Tibial nerve (tissue), 4 donors: ENCODE results near the gene LGI2. TPM values are rescaled to one million over a fixed set of nuclear protein-coding genes. Genes with fewer than 3 reads are reported as not detected.

Experiments used
- DNase-seq, 2 donors: peaks; one replicate each; pipeline ENCODE4 v3.0.0-alpha.2; 2019; ENCODE audit warnings: low spot score in 2 of 2
- H3K27ac ChIP-seq, 4 donors: fragments of 200-600 bp; sonication (generic) in 3 of 4; one replicate each; pipeline ENCODE4 v1.5.1; 2017 to 2019; ENCODE audit warnings: mild to moderate bottlenecking in 1 of 4
- H3K27me3 ChIP-seq, 2 donors: fragments of 200-600 bp; sonication (generic) in 1 of 2; one replicate each; pipeline versions ENCODE4 v1.5.1 to v1.6.0; 2017 to 2019
- H3K36me3 ChIP-seq, 3 donors: fragments of 200-600 bp; sonication (generic); one replicate each; pipeline ENCODE4 v1.5.1; 2018 to 2019
- H3K4me1 ChIP-seq, 4 donors: fragments of 200-600 bp; sonication (generic) in 3 of 4; one replicate each; pipeline ENCODE4 v1.5.1; 2017 to 2019
- H3K4me3 ChIP-seq, 4 donors: fragments of 200-600 bp; sonication (generic) in 3 of 4; one replicate each; pipeline ENCODE4 v1.5.1; 2017 to 2019; ENCODE audit warnings: mild to moderate bottlenecking in 1 of 4, moderate library complexity in 1 of 4
- H3K9me3 ChIP-seq, 4 donors: fragments of 200-600 bp; sonication (generic) in 3 of 4; one replicate each; pipeline ENCODE4 v1.5.1; 2017 to 2019
- CTCF ChIP-seq, 5 experiments: fragments of 200-600 bp in 3 of 5; fragments of 450-650 bp in 2 of 5; sonication (generic) in 3 of 5; IDR thresholded peaks; one replicate each; pipeline ENCODE4 v1.5.1; 2016 to 2019; ENCODE audit warnings: antibody characterized with exemption in 5 of 5, mild to moderate bottlenecking in 3 of 5, moderate library complexity in 2 of 5
- EP300 ChIP-seq, 2 donors: sonication (generic); formaldehyde crosslinking; IDR thresholded peaks; one replicate each; pipeline ENCODE4 v1.6.1; 2017; ENCODE audit warnings: antibody characterized with exemption in 2 of 2, mild to moderate bottlenecking in 1 of 2
- POLR2A ChIP-seq, 2 donors: fragments of 450-650 bp; IDR thresholded peaks; one replicate each; pipeline ENCODE4 v1.6.1; 2017; ENCODE audit warnings: antibody characterized with exemption in 2 of 2, mild to moderate bottlenecking in 2 of 2, moderate library complexity in 2 of 2
- WGBS, 2 donors: methylation state at CpG; one replicate each; pipeline ENCODE4 v1.1.5; 2018; 5-methylcytosine and 5-hydroxymethylcytosine counted together
- total RNA-seq, 4 donors: library from RNA; depleted of rRNA; stranded (reverse); fragments of >200 nt; gene quantifications; one replicate each; pipeline ENCODE4 v1.1.0, GENCODE V29; 2016

The LGI2 gene
- total RNA-seq, 4 donors from 2014 or later, result 4.8 to 25.7 (median 23.2) TPM

- Histone ChIP-seq H3K27ac (peak overlapping the region in 2 of 4 donors; percentile 55 to 63), H3K4me1 (peaks cover 0 to 34% (median 9%) of the 10 kb centered on the region in 4 donors), H3K36me3 (no peaks in the 10 kb centered on the region), H3K4me3 (no peak overlapping the region), H3K9me3 (no peaks in the 10 kb centered on the region), H3K27me3 (no peaks in the 10 kb centered on the region)
- DNase-seq, result no peak
- TF ChIP-seq CTCF (IDR thresholded peaks at IDR 0.05) (no peak), POLR2A (IDR thresholded peaks at IDR 0.05) (no peak), EP300 (IDR thresholded peaks at IDR 0.05) (peak in 1 of 2 donors; percentile 50)
- WGBS, 2 donors, result 68 to 81% methylated on average over 1 of the region's 1 CpG
These were observed 28.1 kb downstream of the LGI2 start for GRCh38 chr4:25002681-25003080.

- Histone ChIP-seq H3K36me3 (no peaks in the 10 kb centered on the region), H3K27me3 (no peaks in the 10 kb centered on the region), H3K27ac (peak overlapping the region in 2 of 4 donors; percentile 63 to 66), H3K4me1 (peaks cover 0 to 34% (median 9%) of the 10 kb centered on the region in 4 donors), H3K4me3 (no peak overlapping the region), H3K9me3 (no peaks in the 10 kb centered on the region)
- DNase-seq, result no peak
- TF ChIP-seq CTCF (IDR thresholded peaks at IDR 0.05) (no peak), EP300 (IDR thresholded peaks at IDR 0.05) (peak in 1 of 2 donors; percentile 43), POLR2A (IDR thresholded peaks at IDR 0.05) (no peak)
- 36 to 53% methylated on average over 3 of the region's 3 CpGs for WGBS, 2 donors
These were observed 29.2 kb downstream of the LGI2 start for GRCh38 chr4:25001509-25001908.

- Histone ChIP-seq H3K4me3 (no peak overlapping the region), H3K9me3 (no peaks in the 10 kb centered on the region), H3K27ac (peak overlapping the region in 1 of 4 donors; percentile 66), H3K27me3 (no peaks in the 10 kb centered on the region), H3K36me3 (no peaks in the 10 kb centered on the region), H3K4me1 (peaks cover 0 to 34% (median 9%) of the 10 kb centered on the region in 4 donors)
- 61 to 68% methylated on average over 5 of the region's 5 CpGs for WGBS, 2 donors
- TF ChIP-seq EP300 (IDR thresholded peaks at IDR 0.05), result no peak
- no peak for TF ChIP-seq CTCF (IDR thresholded peaks at IDR 0.05)
- no peak for TF ChIP-seq POLR2A (IDR thresholded peaks at IDR 0.05)
- DNase-seq, result no peak
These were observed 30.1 kb downstream of the LGI2 start for GRCh38 chr4:25000639-25001038.

GRCh38 chr4:24999392-25000089 is 31.2 kb downstream of the LGI2 start:
- Histone ChIP-seq H3K9me3 (no peaks in the 10 kb centered on the region), H3K4me3 (no peak overlapping the region), H3K36me3 (no peaks in the 10 kb centered on the region), H3K27me3 (no peaks in the 10 kb centered on the region), H3K4me1 (peaks cover 0 to 34% (median 9%) of the 10 kb centered on the region in 4 donors), H3K27ac (peak overlapping the region in 1 of 4 donors; percentile 8)
- TF ChIP-seq CTCF (IDR thresholded peaks at IDR 0.05), result no peak
- TF ChIP-seq EP300 (IDR thresholded peaks at IDR 0.05), result no peak
- TF ChIP-seq POLR2A (IDR thresholded peaks at IDR 0.05), result no peak
- WGBS, 2 donors, result 29 to 32% methylated on average over 8 of the region's 8 CpGs
- DNase-seq, result no peak

- no peak for DNase-seq
- Histone ChIP-seq H3K27ac (no peak overlapping the region), H3K9me3 (peaks cover 0 to 7% (median 0%) of the 10 kb centered on the region in 4 donors), H3K27me3 (no peaks in the 10 kb centered on the region), H3K4me1 (peaks cover 0 to 16% (median 6%) of the 10 kb centered on the region in 4 donors), H3K4me3 (no peak overlapping the region), H3K36me3 (no peaks in the 10 kb centered on the region)
- no peak for TF ChIP-seq CTCF (IDR thresholded peaks at IDR 0.05)
- no peak for TF ChIP-seq POLR2A (IDR thresholded peaks at IDR 0.05)
- TF ChIP-seq EP300 (IDR thresholded peaks at IDR 0.05), result no peak
- WGBS, 2 donors, result 50 to 52% methylated on average over 2 of the region's 2 CpGs
These were observed 35.3 kb downstream of the LGI2 start for GRCh38 chr4:24995346-24995919.
